SK-N-SH treated with all-trans-retinoic acid at 6 μM for 48 hours (cell line): ENCODE data around the gene ATRX.

Experiments used
- ATAC-seq: fragments of 200-7000 bp; cut with Tn5 transposase; 3 replicates; pipeline ENCODE4 v1.9.1; 2020; ENCODE audit warnings: mild to moderate bottlenecking, moderate library complexity
- TOX ChIP-seq: fragments of 250-450 bp; sonication (Bioruptor Pico); IDR thresholded peaks from 2 replicates; pipeline ENCODE4 v1.8.0; 2021; ENCODE audit warnings: mild to moderate bottlenecking, moderate library complexity, borderline replicate concordance
- TF ChIP-seq, protein P1 (sequence below): fragments of 250-450 bp; sonication (Bioruptor Pico); IDR thresholded peaks from 2 replicates; pipeline ENCODE4 v1.8.0; 2020; ENCODE audit warnings: mild to moderate bottlenecking, moderate library complexity, borderline replicate concordance

ATRX gene

GRCh38 chrX:77455437-77455836 lies 330.6 kb downstream of the ATRX start:
- no peak for ATAC-seq
- TF ChIP-seq TOX (CRISPR knock-in tag) = no peak
- TF ChIP-seq, protein P1, sequence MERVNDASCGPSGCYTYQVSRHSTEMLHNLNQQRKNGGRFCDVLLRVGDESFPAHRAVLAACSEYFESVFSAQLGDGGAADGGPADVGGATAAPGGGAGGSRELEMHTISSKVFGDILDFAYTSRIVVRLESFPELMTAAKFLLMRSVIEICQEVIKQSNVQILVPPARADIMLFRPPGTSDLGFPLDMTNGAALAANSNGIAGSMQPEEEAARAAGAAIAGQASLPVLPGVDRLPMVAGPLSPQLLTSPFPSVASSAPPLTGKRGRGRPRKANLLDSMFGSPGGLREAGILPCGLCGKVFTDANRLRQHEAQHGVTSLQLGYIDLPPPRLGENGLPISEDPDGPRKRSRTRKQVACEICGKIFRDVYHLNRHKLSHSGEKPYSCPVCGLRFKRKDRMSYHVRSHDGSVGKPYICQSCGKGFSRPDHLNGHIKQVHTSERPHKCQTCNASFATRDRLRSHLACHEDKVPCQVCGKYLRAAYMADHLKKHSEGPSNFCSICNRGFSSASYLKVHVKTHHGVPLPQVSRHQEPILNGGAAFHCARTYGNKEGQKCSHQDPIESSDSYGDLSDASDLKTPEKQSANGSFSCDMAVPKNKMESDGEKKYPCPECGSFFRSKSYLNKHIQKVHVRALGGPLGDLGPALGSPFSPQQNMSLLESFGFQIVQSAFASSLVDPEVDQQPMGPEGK (CRISPR knock-in tag) = no peak
